K562 (cell line): Measurements from ENCODE around the gene WSCD2. TPM values are rescaled to one million over a fixed set of nuclear protein-coding genes. Genes with fewer than 3 reads are reported as not detected.
A peak's percentile ranks its signal among the peaks of the same experiment; 100 is the strongest.

ENCODE experiments used
- ATAC-seq: fragments of 200-7000 bp; cut with Tn5 transposase; 3 replicates; pipeline ENCODE4 v1.9.1; 2020; ENCODE audit warnings: moderate library complexity
- BruUV-seq: library from RNA; stranded (reverse); fragments of 400-500 nt; replicated peaks from 2 replicates; lab custom pipeline; 2021; lab: Mats Ljungman, UMichigan
- CTCF ChIA-PET: fragments of 300-600 bp; formaldehyde crosslinking; extraction: SDS; loops from one replicate; lab custom pipeline; 2021; ENCODE audit warnings: low intra/inter-chr PET ratio; lab: Yijun Ruan, JAX
- POLR2A ChIA-PET: fragments of 300-600, 350-650 bp; sonication (Branson Sonifier 250); formaldehyde crosslinking; extraction: SDS; loops from one replicate; lab custom pipeline; 2021; ENCODE audit warnings: antibody characterized with exemption, inconsistent platforms; lab: Yijun Ruan, JAX
- DNase-seq, 4 experiments: peaks; one replicate each; pipeline versions ENCODE4 v3.0.0 to v3.0.0-alpha.2; 2011 to 2018; ENCODE audit warnings: low spot score in 3 of 4, mixed read lengths in 3 of 4; ENCODE audit errors: extremely low read depth in 1 of 4
- FAIRE-seq: peaks from 2 replicates; lab custom pipeline; 2011; peaks lifted over from hg19 to GRCh38; lab: Jason Lieb, UNC
- H2AFZ ChIP-seq: 2 replicates; pipeline ENCODE4 v1.6.0; 2011; ENCODE audit warnings: low read depth, low read length, control low read depth, inconsistent platforms
- H3K27ac ChIP-seq: fragments of 200-600 bp; 3 replicates; pipeline ENCODE4 v1.8.0; 2011; ENCODE audit warnings: low read depth, mild to moderate bottlenecking, control low read depth, inconsistent platforms, low read length, moderate library complexity, mixed read lengths; ENCODE audit errors: extremely low read depth
- H3K27me3 ChIP-seq, 2 experiments: fragments of 300-600 bp in 1 of 2; 2 replicates in 1 of 2; 3 replicates in 1 of 2; pipeline versions ENCODE4 v1.6.0 to v1.8.0; 2011; ENCODE audit warnings: inconsistent platforms in 2 of 2, low read length in 2 of 2, mild to moderate bottlenecking in 1 of 2, mixed read lengths in 1 of 2, moderate library complexity in 1 of 2; ENCODE audit not compliant: control insufficient read depth in 2 of 2, insufficient read depth in 2 of 2
- H3K36me3 ChIP-seq: fragments of 300-600 bp; 3 replicates; pipeline ENCODE4 v1.8.0; 2011; ENCODE audit warnings: mild to moderate bottlenecking, low read length, inconsistent platforms; ENCODE audit not compliant: control insufficient read depth, insufficient read depth
- H3K4me1 ChIP-seq, 2 experiments: fragments of 200-600 bp in 1 of 2; replicated peaks in 1 of 2; 2 replicates in 1 of 2; 3 replicates in 1 of 2; pipeline versions ENCODE4 v1.5.1 to v1.8.0; 2011; ENCODE audit warnings: inconsistent platforms in 2 of 2, low read length in 2 of 2, mild to moderate bottlenecking in 1 of 2, mixed read lengths in 1 of 2, moderate library complexity in 1 of 2; ENCODE audit not compliant: control insufficient read depth in 2 of 2, insufficient read depth in 2 of 2
- H3K4me2 ChIP-seq: 2 replicates; pipeline ENCODE4 v1.6.1; 2011; ENCODE audit warnings: low read length, control low read depth, inconsistent platforms, mixed read lengths; ENCODE audit not compliant: insufficient read depth
- H3K4me3 ChIP-seq: fragments of 200-600 bp; sonication (generic), shearing (Covaris generic); 2 replicates; pipeline ENCODE4 v1.5.1; 2016; ENCODE audit warnings: control low read depth, inconsistent platforms
- H3K79me2 ChIP-seq: fragments of 200-600 bp; 3 replicates; pipeline ENCODE4 v1.8.0; 2011; ENCODE audit warnings: low read length, inconsistent platforms; ENCODE audit not compliant: control insufficient read depth, insufficient read depth
- H3K9ac ChIP-seq, 2 experiments: 2 replicates each; pipeline versions ENCODE4 v1.6.0 to v1.6.1; 2011; ENCODE audit warnings: low read depth in 2 of 2, low read length in 2 of 2, control low read depth in 1 of 2, inconsistent platforms in 1 of 2, mild to moderate bottlenecking in 1 of 2, mixed read lengths in 1 of 2; ENCODE audit not compliant: insufficient read depth in 1 of 2
- H3K9me1 ChIP-seq: one replicate; pipeline ENCODE4 v1.6.0; 2011; ENCODE audit warnings: inconsistent platforms, mild to moderate bottlenecking, low read length, moderate library complexity; ENCODE audit not compliant: control insufficient read depth, insufficient read depth
- H3K9me3 ChIP-seq: replicated peaks from 2 replicates; pipeline ENCODE4 v1.5.1; 2011; ENCODE audit warnings: low read depth, low read length, inconsistent platforms; ENCODE audit not compliant: control insufficient read depth, insufficient read depth
- H4K20me1 ChIP-seq: replicated peaks from 2 replicates; pipeline ENCODE4 v1.6.1; 2011; ENCODE audit warnings: low read length, inconsistent platforms, mixed read lengths; ENCODE audit not compliant: control insufficient read depth, insufficient read depth
- BMI1 ChIP-seq: fragments of 150-350 bp; IDR thresholded peaks from 2 replicates; pipeline ENCODE4 v1.6.1; 2014; ENCODE audit warnings: low read length
- KDM1A ChIP-seq, 2 experiments: fragments of 450-650 bp; IDR thresholded peaks; 2 replicates each; pipeline ENCODE4 v1.6.1; 2016; ENCODE audit warnings: mild to moderate bottlenecking in 2 of 2
- MAFF ChIP-seq: IDR thresholded peaks from 2 replicates; pipeline ENCODE4 v1.6.1; 2012; ENCODE audit warnings: low read length, improper control_type of control experiment
- MEF2D ChIP-seq: conservative IDR thresholded peaks from 2 replicates; pipeline ENCODE4 v1.6.1; 2016; ENCODE audit warnings: low read depth, missing genetic modification characterization, missing compliant biosample characterization
- NR1H2 ChIP-seq: sonication (generic); formaldehyde crosslinking; IDR thresholded peaks from 2 replicates; pipeline ENCODE4 v1.4.0; 2020; ENCODE audit warnings: mild to moderate bottlenecking, missing genetic modification reagents
- PHB ChIP-seq: fragments of 250-450 bp; sonication (Bioruptor Pico); IDR thresholded peaks from 2 replicates; pipeline ENCODE4 v1.5.0; 2021
- RBM15 ChIP-seq: fragments of 200-400 bp; formaldehyde crosslinking; IDR thresholded peaks from 2 replicates; pipeline ENCODE4 v1.6.1; 2018; ENCODE audit warnings: mild to moderate bottlenecking, low read length, moderate library complexity; ENCODE audit not compliant: insufficient read depth
- RBM34 ChIP-seq: fragments of 200-400 bp; formaldehyde crosslinking; IDR thresholded peaks from 2 replicates; pipeline ENCODE4 v1.6.1; 2018; ENCODE audit warnings: low read length, borderline replicate concordance; ENCODE audit not compliant: insufficient read depth
- RFX5 ChIP-seq: IDR thresholded peaks from 2 replicates; pipeline ENCODE4 v1.6.1; 2011; ENCODE audit warnings: low read depth, mild to moderate bottlenecking, improper control_type of control experiment, low read length
- TCF7 ChIP-seq: sonication (generic); IDR thresholded peaks from 2 replicates; pipeline ENCODE4 v1.6.1; 2016; ENCODE audit warnings: antibody characterized with exemption, borderline replicate concordance
- ZNF695 ChIP-seq: fragments of 450-650 bp; formaldehyde crosslinking; IDR thresholded peaks from 2 replicates; pipeline ENCODE4 v1.4.0; 2020; ENCODE audit warnings: mild to moderate bottlenecking, moderate library complexity
- WGBS: fragments of 100-300 bp; shearing (Covaris generic); methylation state at CpG from one replicate; pipeline ENCODE4 v1.1.6; 2016; ENCODE audit warnings: low coverage, mixed read lengths; ENCODE audit not compliant: insufficient coverage; ENCODE audit errors: missing lambda C conversion rate; 5-methylcytosine and 5-hydroxymethylcytosine counted together
- in situ Hi-C: fragments of 300-500 bp; cut with MboI; formaldehyde crosslinking; loops from 4 replicates; pipeline ENCODE4 v1.15.0; 2018; ENCODE audit warnings: inconsistent platforms, mixed read lengths
- intact Hi-C: fragments of 100-400 bp; cut with micrococcal nuclease; formaldehyde crosslinking; loops from 2 replicates; pipeline ENCODE4 v1.14.2; 2022
- polyA plus RNA-seq, 8 experiments: library from polyadenylated mRNA; depleted of rRNA in 4 of 8; stranded (reverse) in 5 of 8; unstranded in 3 of 8; fragments of >200 nt; fragmentation: Nextera tagmentation in 2 of 8; fragmentation: Illumina TruSeq in 1 of 8; extraction: Ambion mirVana in 2 of 8; extraction: Trizol in 1 of 8; gene quantifications; 2 replicates each; pipeline versions ENCODE4 v1.2.1 to v1.2.3, GENCODE V29; 2011 to 2014; ENCODE audit warnings: inconsistent platforms in 1 of 8, missing spikeins in 1 of 8
- total RNA-seq, 7 experiments: library from RNA; depleted of rRNA in 6 of 7; stranded (reverse); fragments of >200 nt in 6 of 7; fragmentation: Illumina TruSeq in 2 of 7; extraction: Trizol in 2 of 7; gene quantifications; 2 replicates each; pipeline versions ENCODE4 v1.2.1 to v1.2.3, GENCODE V29; 2011 to 2021; ENCODE audit warnings: low replicate concordance in 1 of 7
- TF ChIP-seq, protein P1 (sequence below): sonication (generic); formaldehyde crosslinking; IDR thresholded peaks from 2 replicates; pipeline ENCODE4 v1.9.0; 2022; ENCODE audit warnings: mild to moderate bottlenecking, missing genetic modification reagents
- TF ChIP-seq, protein P2 (sequence below): fragments of 450-650 bp; IDR thresholded peaks from 2 replicates; pipeline ENCODE4 v1.6.1; 2018; ENCODE audit warnings: mild to moderate bottlenecking, low read depth; ENCODE audit not compliant: partially characterized antibody
- TF ChIP-seq, protein P3 (sequence below): IDR thresholded peaks from 2 replicates; pipeline ENCODE4 v1.6.1; 2016; ENCODE audit warnings: missing genetic modification characterization, missing compliant biosample characterization

The WSCD2 gene
- total and polyA plus RNA-seq, 9 of the 15 experiments (the other 6 are each of a cell fraction or from before 2014, with no cell fraction given) = 0.72 to 14.1 (median 4.0) TPM

DNA sequence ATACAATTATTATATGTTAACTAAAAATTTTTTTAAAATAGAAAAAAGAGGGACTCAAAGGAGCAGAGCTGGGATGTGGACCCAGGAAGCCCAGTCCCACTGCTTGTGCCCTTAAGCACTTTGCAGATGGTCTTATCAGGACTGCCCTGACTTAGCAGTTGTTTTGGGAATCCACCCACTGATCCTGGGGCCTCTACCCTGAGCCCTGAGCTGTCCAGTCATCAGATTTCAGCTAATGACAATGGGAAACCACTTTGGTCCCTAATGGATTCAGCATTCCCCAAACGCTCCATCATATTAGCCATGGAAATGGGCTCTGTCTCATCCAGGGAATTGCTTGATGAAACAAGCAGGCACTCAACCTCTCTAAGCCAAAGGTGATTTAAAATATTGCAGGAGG, 22.5 kb upstream of the WSCD2 start (continued):
- TF ChIP-seq NR1H2 (CRISPR knock-in tag) = no peak
- no peak for TF ChIP-seq MEF2D (tag)
- no peak for TF ChIP-seq BMI1
- no peak for TF ChIP-seq ZNF695
- TF ChIP-seq RFX5 = no peak
- TF ChIP-seq KDM1A (IDR thresholded peaks at IDR 0.05) = 0 out of 4 replicates have a peak, but pooled peaks of 1 of the 2 experiments have one; percentile 28
- TF ChIP-seq RBM34 = no peak
- TF ChIP-seq MAFF = peak; percentile 32; the same call in 1 of the 2 replicates
- TF ChIP-seq TCF7 = no peak
- no peak for TF ChIP-seq PHB (CRISPR knock-in tag)

DNA sequence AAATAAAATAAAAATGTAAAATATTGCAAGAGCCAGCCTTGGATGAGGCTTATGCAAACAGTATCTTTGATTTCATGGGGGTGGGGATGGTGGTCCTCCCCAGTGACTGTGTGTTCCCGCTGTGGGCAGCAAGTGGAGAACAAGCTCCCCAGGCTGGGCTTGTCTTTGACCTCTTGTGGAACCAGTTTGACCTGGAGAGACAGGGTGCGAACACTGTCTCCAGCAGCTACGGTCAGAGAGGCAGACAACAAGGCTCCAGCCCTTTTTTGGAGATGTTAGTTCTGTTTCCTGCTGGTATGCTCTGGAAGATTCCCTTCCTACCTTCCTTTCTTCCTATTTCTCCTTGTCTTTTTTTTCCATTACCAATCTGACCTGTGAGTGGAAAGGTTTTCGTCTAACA, 21.8 kb upstream of the WSCD2 start:
- no peak for DNase-seq
- Histone ChIP-seq H3K4me1 (peaks cover 9 to 23% of the 10 kb centered on the region in 2 experiments; a peak in 4 of 5 replicates), H2AFZ (peak overlapping the region; percentile 47; the same call in 1 of the 2 replicates), H3K79me2 (no peaks in the 10 kb centered on the region), H3K9me3 (0 out of 2 replicates have a peak, but pooled peaks cover 2% of the 10 kb centered on the region), H3K27ac (no peak overlapping the region), H3K9ac (0 out of 4 replicates have a peak overlapping the region, but pooled peaks of 1 of the 2 experiments have one; percentile 41), H3K4me3 (no peak overlapping the region), H3K4me2 (no peak overlapping the region), H3K9me1 (no peaks in the 10 kb centered on the region), H4K20me1 (no peaks in the 10 kb centered on the region), H3K36me3 (no peaks in the 10 kb centered on the region), H3K27me3 (no peaks in the 10 kb centered on the region)
- ChIA-PET POLR2A (interaction anchor here (0.6 to 1.2 kb wide), 3 partner anchors 10 to 358 kb away, joined by 3 to 6 read pairs (median 3); no protein-coding TSS in a partner anchor), CTCF (no interaction called here)
- WGBS = 27% methylated on average over 4 of the region's 4 CpGs
- no peak for FAIRE-seq
- in situ Hi-C loops = no loop called here
- BruUV-seq = no TSS peak
- intact Hi-C loops = no loop called here
- no peak; the same call in 2 of the 3 replicates for ATAC-seq
- TF ChIP-seq, protein P1, sequence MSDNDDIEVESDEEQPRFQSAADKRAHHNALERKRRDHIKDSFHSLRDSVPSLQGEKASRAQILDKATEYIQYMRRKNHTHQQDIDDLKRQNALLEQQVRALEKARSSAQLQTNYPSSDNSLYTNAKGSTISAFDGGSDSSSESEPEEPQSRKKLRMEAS (CRISPR knock-in tag) = no peak
- no peak for TF ChIP-seq RBM15
- TF ChIP-seq, protein P2, sequence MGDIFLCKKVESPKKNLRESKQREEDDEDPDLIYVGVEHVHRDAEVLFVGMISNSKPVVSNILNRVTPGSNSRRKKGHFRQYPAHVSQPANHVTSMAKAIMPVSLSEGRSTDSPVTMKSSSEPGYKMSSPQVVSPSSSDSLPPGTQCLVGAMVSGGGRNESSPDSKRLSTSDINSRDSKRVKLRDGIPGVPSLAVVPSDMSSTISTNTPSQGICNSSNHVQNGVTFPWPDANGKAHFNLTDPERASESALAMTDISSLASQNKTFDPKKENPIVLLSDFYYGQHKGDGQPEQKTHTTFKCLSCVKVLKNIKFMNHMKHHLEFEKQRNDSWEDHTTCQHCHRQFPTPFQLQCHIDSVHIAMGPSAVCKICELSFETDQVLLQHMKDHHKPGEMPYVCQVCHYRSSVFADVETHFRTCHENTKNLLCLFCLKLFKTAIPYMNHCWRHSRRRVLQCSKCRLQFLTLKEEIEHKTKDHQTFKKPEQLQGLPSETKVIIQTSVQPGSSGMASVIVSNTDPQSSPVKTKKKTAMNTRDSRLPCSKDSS = no peak
- TF ChIP-seq, protein P3, sequence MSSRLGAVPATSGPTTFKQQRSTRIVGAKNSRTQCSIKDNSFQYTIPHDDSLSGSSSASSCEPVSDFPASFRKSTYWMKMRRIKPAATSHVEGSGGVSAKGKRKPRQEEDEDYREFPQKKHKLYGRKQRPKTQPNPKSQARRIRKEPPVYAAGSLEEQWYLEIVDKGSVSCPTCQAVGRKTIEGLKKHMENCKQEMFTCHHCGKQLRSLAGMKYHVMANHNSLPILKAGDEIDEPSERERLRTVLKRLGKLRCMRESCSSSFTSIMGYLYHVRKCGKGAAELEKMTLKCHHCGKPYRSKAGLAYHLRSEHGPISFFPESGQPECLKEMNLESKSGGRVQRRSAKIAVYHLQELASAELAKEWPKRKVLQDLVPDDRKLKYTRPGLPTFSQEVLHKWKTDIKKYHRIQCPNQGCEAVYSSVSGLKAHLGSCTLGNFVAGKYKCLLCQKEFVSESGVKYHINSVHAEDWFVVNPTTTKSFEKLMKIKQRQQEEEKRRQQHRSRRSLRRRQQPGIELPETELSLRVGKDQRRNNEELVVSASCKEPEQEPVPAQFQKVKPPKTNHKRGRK (tag) = peak; percentile 34; the same call in 1 of the 2 replicates
